DMS79 treated with DMSO at 0.1 percent for 48 hours (cell line): ENCODE results near the gene GIPC3.

Experiments used
- DNase-seq: peaks from one replicate; lab custom pipeline; 2025; lab: John Stamatoyannopoulos, UW

The GIPC3 gene

GRCh38 chr19:3638208-3639193 is 53.2 kb downstream of the GIPC3 start:
- no peak for DNase-seq

DNA sequence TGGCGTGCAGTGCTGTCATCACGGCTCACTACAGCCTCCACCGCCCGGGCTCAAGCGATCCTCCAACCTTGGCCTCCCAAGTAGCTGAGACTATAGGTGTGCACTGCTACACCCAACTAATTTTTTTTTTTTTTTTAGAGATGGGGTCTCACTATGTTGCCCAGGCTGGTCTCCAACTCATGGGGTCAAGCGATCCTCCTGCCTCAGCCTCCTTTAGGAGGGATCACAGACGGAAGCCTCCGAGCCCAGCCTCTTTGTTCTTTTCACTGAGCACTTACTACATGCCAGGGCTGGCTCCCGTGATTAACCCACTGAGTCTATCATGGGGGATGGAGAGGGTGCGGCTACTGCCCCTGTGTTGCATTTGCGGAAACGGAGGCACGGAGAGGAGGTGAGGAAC is 54.2 kb downstream of the GIPC3 start:
- no peak for DNase-seq

DNA sequence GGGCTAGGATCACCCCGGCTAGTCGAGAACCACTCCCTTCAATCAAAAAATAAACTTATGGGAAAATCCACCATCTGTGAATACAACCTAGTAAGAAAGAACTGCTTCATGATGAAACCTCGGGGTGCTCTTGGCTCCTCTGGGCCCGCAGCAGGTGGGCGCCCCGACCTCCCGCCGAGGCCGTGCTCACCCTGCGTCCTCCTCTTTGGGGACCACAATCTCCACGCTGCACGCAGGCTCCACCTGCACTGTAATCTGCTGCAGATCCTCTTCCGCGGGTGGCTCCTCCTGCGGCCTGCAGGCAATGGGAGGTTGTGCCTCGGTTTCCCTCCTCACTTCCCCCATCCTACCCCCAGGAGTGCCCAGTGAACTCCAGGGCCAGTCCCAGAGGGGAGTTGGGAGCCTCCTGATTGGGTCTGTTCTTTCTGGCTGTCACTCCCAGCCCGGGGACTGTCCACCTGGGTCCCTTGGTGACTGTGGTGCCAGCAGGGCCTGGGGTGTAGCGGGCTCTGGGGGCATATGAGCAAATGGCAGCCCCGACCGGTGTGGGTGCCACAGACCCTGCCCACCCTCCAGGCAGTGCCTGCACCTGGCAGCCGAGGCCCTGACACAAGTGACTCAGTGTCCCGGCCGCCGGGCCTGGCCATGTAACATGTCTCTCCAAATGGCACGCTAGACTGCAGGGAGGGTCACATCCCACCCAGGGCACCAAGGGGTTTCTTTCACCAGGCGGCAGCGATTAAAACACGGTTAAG is 56.4 kb downstream of the GIPC3 start:
- no peak for DNase-seq

DNA sequence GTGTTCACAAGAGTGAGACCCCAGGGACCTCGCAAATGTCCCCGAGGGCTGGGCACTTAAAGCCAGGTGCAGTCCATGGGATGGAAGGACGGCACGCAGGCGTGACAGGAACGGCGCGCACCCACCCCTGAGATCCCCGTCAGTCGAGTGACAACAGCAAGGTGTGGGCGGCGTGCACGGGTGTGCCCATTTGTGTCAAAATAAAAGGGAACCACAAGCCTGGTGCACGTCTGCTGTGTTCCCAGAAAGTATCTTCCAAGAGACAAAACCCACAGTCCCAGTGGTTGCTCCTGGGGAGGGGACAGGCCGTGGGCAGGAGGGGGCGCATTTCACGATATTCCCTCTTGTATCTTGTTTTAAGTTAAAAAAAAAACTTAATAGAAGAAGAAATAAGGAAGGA is 57.0 kb downstream of the GIPC3 start:
- no peak for DNase-seq
